ENCODE data around the gene SF3B5. TPM values are rescaled to one million over a fixed set of nuclear protein-coding genes. Genes with fewer than 3 reads are reported as not detected.

The SF3B5 gene
- total and polyA plus RNA-seq, 2 experiments from 2014 or later, result 151 to 183 TPM

DNA sequence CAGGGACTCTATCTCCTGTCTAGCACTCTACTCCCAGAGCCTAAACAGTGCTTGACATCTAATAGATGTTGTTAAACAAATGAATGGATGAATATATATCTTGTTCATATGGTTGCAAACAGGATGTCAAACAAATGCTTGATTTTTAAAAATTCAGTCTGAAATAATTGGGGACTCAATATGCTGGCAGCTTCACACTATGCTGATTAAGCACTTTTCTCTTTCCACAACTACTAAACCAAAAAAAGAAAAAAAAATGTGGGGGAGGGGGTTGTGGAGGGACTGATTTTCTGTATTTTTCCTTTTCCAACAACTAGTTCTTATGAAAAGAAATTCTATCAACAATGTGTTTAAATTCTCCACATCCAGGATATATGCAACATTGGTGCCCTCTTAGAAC, 42.9 kb downstream of the SF3B5 start:
- H3K9me3 Mint-ChIP-seq, result peaks cover 14% of the 10 kb centered on the region
- H3K27me3 ChIP-seq (ENCODE audit: insufficient read depth), result no peaks in the 10 kb centered on the region
- 0 out of 2 replicates have a peak, but pooled peaks cover 5% of the 10 kb centered on the region for H3K36me3 ChIP-seq (ENCODE audit: insufficient read depth)
- H3K79me2 ChIP-seq (replicated peaks; ENCODE audit: insufficient read depth), result no peaks in the 10 kb centered on the region
- no peak overlapping the region for H3K4me2 ChIP-seq
- no peak for TF ChIP-seq POLR2AphosphoS5 (IDR thresholded peaks at IDR 0.05; ENCODE audit: low read depth)
- no peak for TF ChIP-seq JUNB (IDR thresholded peaks at IDR 0.05; ENCODE audit: unreplicated experiment)
- no peak for TF ChIP-seq CREB1 (CRISPR knock-in tag; IDR thresholded peaks at IDR 0.05; ENCODE audit: low read depth)
- no peak for TF ChIP-seq EZH2 (IDR thresholded peaks at IDR 0.05; ENCODE audit: low read depth, unreplicated experiment)
- TF ChIP-seq, protein P1, sequence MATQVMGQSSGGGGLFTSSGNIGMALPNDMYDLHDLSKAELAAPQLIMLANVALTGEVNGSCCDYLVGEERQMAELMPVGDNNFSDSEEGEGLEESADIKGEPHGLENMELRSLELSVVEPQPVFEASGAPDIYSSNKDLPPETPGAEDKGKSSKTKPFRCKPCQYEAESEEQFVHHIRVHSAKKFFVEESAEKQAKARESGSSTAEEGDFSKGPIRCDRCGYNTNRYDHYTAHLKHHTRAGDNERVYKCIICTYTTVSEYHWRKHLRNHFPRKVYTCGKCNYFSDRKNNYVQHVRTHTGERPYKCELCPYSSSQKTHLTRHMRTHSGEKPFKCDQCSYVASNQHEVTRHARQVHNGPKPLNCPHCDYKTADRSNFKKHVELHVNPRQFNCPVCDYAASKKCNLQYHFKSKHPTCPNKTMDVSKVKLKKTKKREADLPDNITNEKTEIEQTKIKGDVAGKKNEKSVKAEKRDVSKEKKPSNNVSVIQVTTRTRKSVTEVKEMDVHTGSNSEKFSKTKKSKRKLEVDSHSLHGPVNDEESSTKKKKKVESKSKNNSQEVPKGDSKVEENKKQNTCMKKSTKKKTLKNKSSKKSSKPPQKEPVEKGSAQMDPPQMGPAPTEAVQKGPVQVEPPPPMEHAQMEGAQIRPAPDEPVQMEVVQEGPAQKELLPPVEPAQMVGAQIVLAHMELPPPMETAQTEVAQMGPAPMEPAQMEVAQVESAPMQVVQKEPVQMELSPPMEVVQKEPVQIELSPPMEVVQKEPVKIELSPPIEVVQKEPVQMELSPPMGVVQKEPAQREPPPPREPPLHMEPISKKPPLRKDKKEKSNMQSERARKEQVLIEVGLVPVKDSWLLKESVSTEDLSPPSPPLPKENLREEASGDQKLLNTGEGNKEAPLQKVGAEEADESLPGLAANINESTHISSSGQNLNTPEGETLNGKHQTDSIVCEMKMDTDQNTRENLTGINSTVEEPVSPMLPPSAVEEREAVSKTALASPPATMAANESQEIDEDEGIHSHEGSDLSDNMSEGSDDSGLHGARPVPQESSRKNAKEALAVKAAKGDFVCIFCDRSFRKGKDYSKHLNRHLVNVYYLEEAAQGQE (IDR thresholded peaks at IDR 0.05; ENCODE audit: unreplicated experiment), result no peak
- TF ChIP-seq NANOG (IDR thresholded peaks at IDR 0.05; ENCODE audit: borderline replicate concordance), result no peak
- TF ChIP-seq, protein P2, sequence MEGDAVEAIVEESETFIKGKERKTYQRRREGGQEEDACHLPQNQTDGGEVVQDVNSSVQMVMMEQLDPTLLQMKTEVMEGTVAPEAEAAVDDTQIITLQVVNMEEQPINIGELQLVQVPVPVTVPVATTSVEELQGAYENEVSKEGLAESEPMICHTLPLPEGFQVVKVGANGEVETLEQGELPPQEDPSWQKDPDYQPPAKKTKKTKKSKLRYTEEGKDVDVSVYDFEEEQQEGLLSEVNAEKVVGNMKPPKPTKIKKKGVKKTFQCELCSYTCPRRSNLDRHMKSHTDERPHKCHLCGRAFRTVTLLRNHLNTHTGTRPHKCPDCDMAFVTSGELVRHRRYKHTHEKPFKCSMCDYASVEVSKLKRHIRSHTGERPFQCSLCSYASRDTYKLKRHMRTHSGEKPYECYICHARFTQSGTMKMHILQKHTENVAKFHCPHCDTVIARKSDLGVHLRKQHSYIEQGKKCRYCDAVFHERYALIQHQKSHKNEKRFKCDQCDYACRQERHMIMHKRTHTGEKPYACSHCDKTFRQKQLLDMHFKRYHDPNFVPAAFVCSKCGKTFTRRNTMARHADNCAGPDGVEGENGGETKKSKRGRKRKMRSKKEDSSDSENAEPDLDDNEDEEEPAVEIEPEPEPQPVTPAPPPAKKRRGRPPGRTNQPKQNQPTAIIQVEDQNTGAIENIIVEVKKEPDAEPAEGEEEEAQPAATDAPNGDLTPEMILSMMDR (conservative IDR thresholded peaks at IDR 0.05; ENCODE audit: low read depth in 2 of 2), result no peak
- TF ChIP-seq, protein P3, sequence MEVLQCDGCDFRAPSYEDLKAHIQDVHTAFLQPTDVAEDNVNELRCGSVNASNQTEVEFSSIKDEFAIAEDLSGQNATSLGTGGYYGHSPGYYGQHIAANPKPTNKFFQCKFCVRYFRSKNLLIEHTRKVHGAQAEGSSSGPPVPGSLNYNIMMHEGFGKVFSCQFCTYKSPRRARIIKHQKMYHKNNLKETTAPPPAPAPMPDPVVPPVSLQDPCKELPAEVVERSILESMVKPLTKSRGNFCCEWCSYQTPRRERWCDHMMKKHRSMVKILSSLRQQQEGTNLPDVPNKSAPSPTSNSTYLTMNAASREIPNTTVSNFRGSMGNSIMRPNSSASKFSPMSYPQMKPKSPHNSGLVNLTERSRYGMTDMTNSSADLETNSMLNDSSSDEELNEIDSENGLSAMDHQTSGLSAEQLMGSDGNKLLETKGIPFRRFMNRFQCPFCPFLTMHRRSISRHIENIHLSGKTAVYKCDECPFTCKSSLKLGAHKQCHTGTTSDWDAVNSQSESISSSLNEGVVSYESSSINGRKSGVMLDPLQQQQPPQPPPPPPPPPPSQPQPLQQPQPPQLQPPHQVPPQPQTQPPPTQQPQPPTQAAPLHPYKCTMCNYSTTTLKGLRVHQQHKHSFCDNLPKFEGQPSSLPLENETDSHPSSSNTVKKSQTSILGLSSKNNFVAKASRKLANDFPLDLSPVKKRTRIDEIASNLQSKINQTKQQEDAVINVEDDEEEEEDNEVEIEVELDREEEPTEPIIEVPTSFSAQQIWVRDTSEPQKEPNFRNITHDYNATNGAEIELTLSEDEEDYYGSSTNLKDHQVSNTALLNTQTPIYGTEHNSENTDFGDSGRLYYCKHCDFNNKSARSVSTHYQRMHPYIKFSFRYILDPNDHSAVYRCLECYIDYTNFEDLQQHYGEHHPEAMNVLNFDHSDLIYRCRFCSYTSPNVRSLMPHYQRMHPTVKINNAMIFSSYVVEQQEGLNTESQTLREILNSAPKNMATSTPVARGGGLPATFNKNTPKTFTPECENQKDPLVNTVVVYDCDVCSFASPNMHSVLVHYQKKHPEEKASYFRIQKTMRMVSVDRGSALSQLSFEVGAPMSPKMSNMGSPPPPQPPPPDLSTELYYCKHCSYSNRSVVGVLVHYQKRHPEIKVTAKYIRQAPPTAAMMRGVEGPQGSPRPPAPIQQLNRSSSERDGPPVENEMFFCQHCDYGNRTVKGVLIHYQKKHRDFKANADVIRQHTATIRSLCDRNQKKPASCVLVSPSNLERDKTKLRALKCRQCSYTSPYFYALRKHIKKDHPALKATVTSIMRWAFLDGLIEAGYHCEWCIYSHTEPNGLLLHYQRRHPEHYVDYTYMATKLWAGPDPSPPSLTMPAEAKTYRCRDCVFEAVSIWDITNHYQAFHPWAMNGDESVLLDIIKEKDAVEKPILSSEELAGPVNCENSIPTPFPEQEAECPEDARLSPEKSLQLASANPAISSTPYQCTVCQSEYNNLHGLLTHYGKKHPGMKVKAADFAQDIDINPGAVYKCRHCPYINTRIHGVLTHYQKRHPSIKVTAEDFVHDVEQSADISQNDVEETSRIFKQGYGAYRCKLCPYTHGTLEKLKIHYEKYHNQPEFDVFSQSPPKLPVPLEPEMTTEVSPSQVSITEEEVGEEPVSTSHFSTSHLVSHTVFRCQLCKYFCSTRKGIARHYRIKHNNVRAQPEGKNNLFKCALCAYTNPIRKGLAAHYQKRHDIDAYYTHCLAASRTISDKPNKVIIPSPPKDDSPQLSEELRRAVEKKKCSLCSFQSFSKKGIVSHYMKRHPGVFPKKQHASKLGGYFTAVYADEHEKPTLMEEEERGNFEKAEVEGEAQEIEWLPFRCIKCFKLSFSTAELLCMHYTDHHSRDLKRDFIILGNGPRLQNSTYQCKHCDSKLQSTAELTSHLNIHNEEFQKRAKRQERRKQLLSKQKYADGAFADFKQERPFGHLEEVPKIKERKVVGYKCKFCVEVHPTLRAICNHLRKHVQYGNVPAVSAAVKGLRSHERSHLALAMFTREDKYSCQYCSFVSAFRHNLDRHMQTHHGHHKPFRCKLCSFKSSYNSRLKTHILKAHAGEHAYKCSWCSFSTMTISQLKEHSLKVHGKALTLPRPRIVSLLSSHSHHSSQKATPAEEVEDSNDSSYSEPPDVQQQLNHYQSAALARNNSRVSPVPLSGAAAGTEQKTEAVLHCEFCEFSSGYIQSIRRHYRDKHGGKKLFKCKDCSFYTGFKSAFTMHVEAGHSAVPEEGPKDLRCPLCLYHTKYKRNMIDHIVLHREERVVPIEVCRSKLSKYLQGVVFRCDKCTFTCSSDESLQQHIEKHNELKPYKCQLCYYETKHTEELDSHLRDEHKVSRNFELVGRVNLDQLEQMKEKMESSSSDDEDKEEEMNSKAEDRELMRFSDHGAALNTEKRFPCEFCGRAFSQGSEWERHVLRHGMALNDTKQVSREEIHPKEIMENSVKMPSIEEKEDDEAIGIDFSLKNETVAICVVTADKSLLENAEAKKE (CRISPR knock-in tag; IDR thresholded peaks at IDR 0.05), result no peak
- no peak for TF ChIP-seq STAT1 (IDR thresholded peaks at IDR 0.05; ENCODE audit: unreplicated experiment)
- TF ChIP-seq, protein P4, sequence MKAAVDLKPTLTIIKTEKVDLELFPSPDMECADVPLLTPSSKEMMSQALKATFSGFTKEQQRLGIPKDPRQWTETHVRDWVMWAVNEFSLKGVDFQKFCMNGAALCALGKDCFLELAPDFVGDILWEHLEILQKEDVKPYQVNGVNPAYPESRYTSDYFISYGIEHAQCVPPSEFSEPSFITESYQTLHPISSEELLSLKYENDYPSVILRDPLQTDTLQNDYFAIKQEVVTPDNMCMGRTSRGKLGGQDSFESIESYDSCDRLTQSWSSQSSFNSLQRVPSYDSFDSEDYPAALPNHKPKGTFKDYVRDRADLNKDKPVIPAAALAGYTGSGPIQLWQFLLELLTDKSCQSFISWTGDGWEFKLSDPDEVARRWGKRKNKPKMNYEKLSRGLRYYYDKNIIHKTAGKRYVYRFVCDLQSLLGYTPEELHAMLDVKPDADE (IDR thresholded peaks at IDR 0.05), result no peak
- TF ChIP-seq EZH2phosphoT487 (IDR thresholded peaks at IDR 0.05; ENCODE audit: unreplicated experiment), result no peak
- no peak for TF ChIP-seq ZNF331 (CRISPR knock-in tag; IDR thresholded peaks at IDR 0.05; ENCODE audit: low read depth)
- no peak for TF ChIP-seq ZNF114 (CRISPR knock-in tag; IDR thresholded peaks at IDR 0.05)
- DNase-seq (ENCODE audit: low spot score), result no peak
- peaks cover 2% of the 10 kb centered on the region for H3K27me3 Mint-ChIP-seq (ENCODE audit: insufficient read depth, low read depth, poor library complexity)
- no peak overlapping the region for H2AFZ ChIP-seq
- H4K20me1 ChIP-seq (replicated peaks; ENCODE audit: insufficient read depth), result no peaks in the 10 kb centered on the region
- H3K36me3 Mint-ChIP-seq (ENCODE audit: low read depth), result peaks cover 4% of the 10 kb centered on the region; the same call in 2 of the 3 replicates
- H3K27ac ChIP-seq (ENCODE audit: low read depth), result no peak overlapping the region
- H3K4me3 ChIP-seq, result no peak overlapping the region
- H3F3A ChIP-seq (replicated peaks; ENCODE audit: low read depth), result no peaks in the 10 kb centered on the region
- H3K4me1 Mint-ChIP-seq, result no peaks in the 10 kb centered on the region
- H3K4me1 ChIP-seq (ENCODE audit: insufficient read depth), result no peaks in the 10 kb centered on the region
- H3K4me3 Mint-ChIP-seq, result no peak overlapping the region
- ATAC-seq, result no peak
- no peak overlapping the region for H3K27ac Mint-ChIP-seq
- H3K9me2 ChIP-seq (ENCODE audit: insufficient read depth), result 0 out of 2 replicates have a peak, but pooled peaks cover 1% of the 10 kb centered on the region

Measured in GM23338 (cell line).